GM12892 (cell line): ENCODE data around the gene GDPD5.

Experiments used
- POLR2A ChIP-seq: IDR thresholded peaks from 2 replicates; pipeline ENCODE4 v1.6.1; 2011; ENCODE audit warnings: low read depth, low read length, control low read depth
- POLR2AphosphoS5 ChIP-seq: IDR thresholded peaks from 2 replicates; pipeline ENCODE4 v1.6.1; 2011; ENCODE audit warnings: low read depth, low read length, control low read depth
- TAF1 ChIP-seq: IDR thresholded peaks from 2 replicates; pipeline ENCODE4 v1.6.1; 2011; ENCODE audit warnings: low read depth, mild to moderate bottlenecking, control low read depth, low read length, borderline replicate concordance

DNA sequence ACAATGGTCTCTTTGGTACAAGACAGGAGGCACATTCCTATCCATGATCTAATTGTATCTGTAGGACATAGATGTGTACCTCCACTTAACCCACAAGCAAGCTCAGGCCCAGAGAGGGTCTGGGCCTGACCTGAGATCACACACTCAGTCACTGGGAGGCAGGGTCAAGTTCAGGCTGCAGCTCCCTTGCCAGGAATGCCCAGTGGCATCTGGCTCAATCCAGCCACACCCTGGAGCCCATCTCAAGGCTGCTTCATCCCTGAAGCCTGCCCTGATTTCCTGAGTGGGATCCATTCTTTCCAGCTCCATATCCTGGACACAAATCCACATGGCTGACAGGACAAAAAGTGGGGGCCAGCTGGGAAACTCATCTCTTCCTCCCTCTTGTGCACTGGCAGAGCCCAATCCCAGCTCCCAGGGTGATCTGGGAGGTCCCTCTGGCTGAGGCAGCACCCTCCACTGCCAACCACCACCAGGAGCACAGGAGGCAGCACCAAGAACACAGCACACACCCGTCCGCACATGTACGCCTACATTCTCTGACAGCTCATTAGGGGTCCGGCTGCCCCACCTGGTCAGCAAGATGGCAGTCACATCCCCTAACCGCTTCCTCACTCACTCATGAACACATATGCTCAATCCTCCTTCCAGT is 53.5 kb downstream of the GDPD5 start:
- TF ChIP-seq POLR2AphosphoS5 (no peak), POLR2A (no peak), TAF1 (no peak)
